ENCODE results near the gene CDC27. TPM values are rescaled to one million over a fixed set of nuclear protein-coding genes. Genes with fewer than 3 reads are reported as not detected.

The CDC27 gene
- polyA plus RNA-seq, 1 donor from 2014 or later, result 50.1 TPM

- Histone ChIP-seq H3K79me2 (replicated peaks; ENCODE audit: insufficient read depth, low read length) (no peaks in the 10 kb centered on the region), H3K9ac (ENCODE audit: low read length) (no peak overlapping the region), H3K36me3 (ENCODE audit: insufficient read depth, low read length) (no peaks in the 10 kb centered on the region), H3K4me2 (ENCODE audit: low read length) (no peak overlapping the region), H3K9me3 (ENCODE audit: low read length) (no peaks in the 10 kb centered on the region), H4K20me1 (ENCODE audit: insufficient read depth) (no peaks in the 10 kb centered on the region), H3K9me2 (ENCODE audit: insufficient read depth, low read length) (no peaks in the 10 kb centered on the region), H3K27ac (ENCODE audit: low read length) (no peak overlapping the region), H3K27me3 (ENCODE audit: insufficient read depth, low read depth, low read length) (no peaks in the 10 kb centered on the region), H2AFZ (ENCODE audit: low read depth, low read length) (no peak overlapping the region), H3K4me3 (ENCODE audit: low read length) (no peak overlapping the region), H3F3A (ENCODE audit: insufficient read depth, low read length, poor library complexity, severe bottlenecking) (no peaks in the 10 kb centered on the region)
- TF ChIP-seq REST (IDR thresholded peaks at IDR 0.05; ENCODE audit: borderline replicate concordance) (no peak), TAF1 (IDR thresholded peaks at IDR 0.05; ENCODE audit: low read depth) (no peak), EZH2 (IDR thresholded peaks at IDR 0.05; ENCODE audit: borderline replicate concordance, insufficient read depth, low read length, poor library complexity, severe bottlenecking) (no peak), SMC3 (conservative IDR thresholded peaks at IDR 0.05; ENCODE audit: poor library complexity) (no peak), CTCF (IDR thresholded peaks at IDR 0.05; ENCODE audit: poor library complexity, severe bottlenecking) (no peak), POLR2AphosphoS5 (IDR thresholded peaks at IDR 0.05) (no peak), MXI1 (conservative IDR thresholded peaks at IDR 0.05; ENCODE audit: poor library complexity, severe bottlenecking) (no peak), EP300 (conservative IDR thresholded peaks at IDR 0.05; ENCODE audit: poor library complexity, severe bottlenecking) (no peak), RAD21 (conservative IDR thresholded peaks at IDR 0.05) (no peak)
Observed at GRCh38 chr17:47120521-47121095, 68.5 kb downstream of the CDC27 start.

DNA sequence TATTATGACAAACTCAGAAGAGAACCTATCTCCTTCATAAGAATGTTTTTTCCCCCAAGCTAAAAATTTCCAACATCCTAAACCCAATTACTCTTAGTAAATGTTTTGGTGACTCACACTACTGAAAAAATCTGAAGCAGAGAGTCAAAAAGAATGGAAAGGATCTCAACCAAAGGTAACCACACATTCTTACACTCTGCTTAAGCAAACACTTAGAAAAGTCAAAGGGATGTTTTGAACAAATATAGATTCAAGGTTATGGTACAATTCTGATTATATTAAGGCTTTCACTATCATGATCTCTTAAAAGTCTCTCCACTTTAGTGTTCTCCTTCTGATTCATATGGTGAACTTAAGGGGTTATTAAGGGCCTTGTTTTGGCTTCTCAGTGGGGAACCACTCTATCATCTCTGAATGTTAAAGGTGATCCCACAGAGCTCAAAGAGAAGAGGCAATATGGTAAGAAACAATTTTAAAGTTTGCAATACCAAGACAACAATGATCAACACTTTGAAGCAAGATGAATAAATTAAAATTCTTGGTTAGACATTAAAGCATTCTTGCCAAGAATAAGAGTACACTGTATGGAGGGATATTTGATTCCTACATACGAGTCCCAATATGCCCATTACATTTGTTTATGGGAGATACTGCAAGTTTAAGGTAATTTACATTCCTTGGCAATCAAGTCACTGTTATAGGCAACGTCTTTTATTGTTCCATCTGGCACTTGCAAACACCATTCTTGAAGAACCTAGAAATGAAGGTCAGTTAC, 69.2 kb downstream of the CDC27 start:
- no peak overlapping the region for H3K4me3 ChIP-seq (ENCODE audit: low read length)
- H4K20me1 ChIP-seq (ENCODE audit: insufficient read depth), result no peaks in the 10 kb centered on the region
- no peaks in the 10 kb centered on the region for H3K36me3 ChIP-seq (ENCODE audit: insufficient read depth, low read length)
- no peaks in the 10 kb centered on the region for H3K9me2 ChIP-seq (ENCODE audit: insufficient read depth, low read length)
- no peak overlapping the region for H3K27ac ChIP-seq (ENCODE audit: low read length)
- no peak overlapping the region for H3K4me2 ChIP-seq (ENCODE audit: low read length)
- H3F3A ChIP-seq (ENCODE audit: insufficient read depth, low read length, poor library complexity, severe bottlenecking), result no peaks in the 10 kb centered on the region
- no peak overlapping the region for H2AFZ ChIP-seq (ENCODE audit: low read depth, low read length)
- H3K27me3 ChIP-seq (ENCODE audit: insufficient read depth, low read depth, low read length), result no peaks in the 10 kb centered on the region
- TF ChIP-seq RAD21 (conservative IDR thresholded peaks at IDR 0.05), result no peak
- no peak for TF ChIP-seq EZH2 (IDR thresholded peaks at IDR 0.05; ENCODE audit: borderline replicate concordance, insufficient read depth, low read length, poor library complexity, severe bottlenecking)
- no peak for TF ChIP-seq REST (IDR thresholded peaks at IDR 0.05; ENCODE audit: borderline replicate concordance)
- no peak for TF ChIP-seq TAF1 (IDR thresholded peaks at IDR 0.05; ENCODE audit: low read depth)
- TF ChIP-seq MXI1 (conservative IDR thresholded peaks at IDR 0.05; ENCODE audit: poor library complexity, severe bottlenecking), result no peak
- TF ChIP-seq CTCF (IDR thresholded peaks at IDR 0.05; ENCODE audit: poor library complexity, severe bottlenecking), result no peak
- TF ChIP-seq POLR2AphosphoS5 (IDR thresholded peaks at IDR 0.05), result no peak
- TF ChIP-seq EP300 (conservative IDR thresholded peaks at IDR 0.05; ENCODE audit: poor library complexity, severe bottlenecking), result no peak
- TF ChIP-seq SMC3 (conservative IDR thresholded peaks at IDR 0.05; ENCODE audit: poor library complexity), result no peak
- H3K9ac ChIP-seq (ENCODE audit: low read length), result no peak overlapping the region
- no peaks in the 10 kb centered on the region for H3K9me3 ChIP-seq (ENCODE audit: low read length)
- no peaks in the 10 kb centered on the region for H3K79me2 ChIP-seq (replicated peaks; ENCODE audit: insufficient read depth, low read length)

All from neural cell (in vitro differentiated cells).